H1 (cell line): ENCODE measurements around the gene TERF2IP. TPM values are rescaled to one million over a fixed set of nuclear protein-coding genes. Genes with fewer than 3 reads are reported as not detected.

Experiments
- NANOG ChIP-seq: IDR thresholded peaks from 2 replicates; pipeline ENCODE4 v1.6.1; 2011; ENCODE audit warnings: low read length, low read depth, mild to moderate bottlenecking, inconsistent platforms; ENCODE audit not compliant: insufficient read depth, poor library complexity, severe bottlenecking
- TEAD4 ChIP-seq: IDR thresholded peaks from 2 replicates; pipeline ENCODE4 v1.6.1; 2012; ENCODE audit warnings: low read depth, low read length, inconsistent platforms, mixed read lengths
- polyA plus RNA-seq, 7 experiments: library from polyadenylated mRNA; depleted of rRNA in 3 of 7; stranded (reverse) in 5 of 7; unstranded in 2 of 7; fragments of >200 nt in 5 of 7; fragments of 200-250 nt in 2 of 7; gene quantifications; 1 replicate in 5 of 7; 2 replicates in 1 of 7; 4 replicates in 1 of 7; pipeline versions ENCODE4 v1.2.1 to v1.2.3, GENCODE V29; 2011 to 2013; ENCODE audit warnings: missing spikeins in 2 of 7, mixed read lengths in 2 of 7
- total RNA-seq: library from RNA; stranded (reverse); fragmentation: NEBNext Ultra II Directional; extraction: Animal tissue kit (Norgen Biotek cat#: 25700); gene quantifications from 2 replicates; pipeline ENCODE4 v1.2.1, GENCODE V29; 2021

TERF2IP gene
- total and polyA plus RNA-seq, 2 of the 8 experiments (the other 6 are each of a cell fraction or from before 2014, with no cell fraction given), result 5.5 to 15.1 TPM

GRCh38 chr16:75682308-75682707 lies 34.7 kb downstream of the TERF2IP start (continued):
- TF ChIP-seq TEAD4 (no peak), NANOG (no peak)
